ENCODE data around the gene IRF4.
A peak's percentile ranks its signal among the peaks of the same experiment; 100 is the strongest.

IRF4 gene

DNA sequence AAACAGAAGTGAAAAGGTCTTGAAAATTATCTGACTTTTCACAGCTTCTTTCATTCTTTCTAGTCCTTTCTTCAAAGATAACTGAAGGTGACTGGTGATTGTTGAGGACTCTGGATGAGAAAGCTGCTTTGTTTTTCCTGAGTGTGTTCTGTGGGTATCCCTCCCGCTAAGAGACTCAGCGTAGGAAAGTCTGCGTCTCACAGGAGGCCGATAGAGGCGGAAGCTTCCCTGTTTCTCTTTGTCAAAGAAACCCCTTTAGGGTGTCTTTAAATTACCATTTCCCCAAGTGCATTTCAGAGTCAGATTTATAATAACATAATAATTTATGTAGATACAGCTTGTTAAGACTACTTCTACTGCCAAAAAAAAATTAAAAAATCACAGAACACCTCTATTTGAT lies 31.2 kb upstream of the IRF4 start:
- Histone ChIP-seq H3K4me2 (ENCODE audit: low read length) (peak overlapping the region; percentile 42), H3K36me3 (replicated peaks; ENCODE audit: low read depth, low read length) (no peaks in the 10 kb centered on the region), H3K9ac (ENCODE audit: low read length) (peak overlapping the region; percentile 20; the same call in 1 of the 2 replicates), H2AFZ (ENCODE audit: low read depth, low read length) (no peak overlapping the region), H3K79me2 (ENCODE audit: low read length) (no peaks in the 10 kb centered on the region), H3K4me3 (ENCODE audit: low read length) (peak overlapping the region; percentile 34), H3K4me1 (ENCODE audit: low read length) (peaks cover 72% of the 10 kb centered on the region), H3K9me3 (ENCODE audit: insufficient read depth, low read length) (no peaks in the 10 kb centered on the region), H3K27ac (ENCODE audit: low read length) (peak overlapping the region; percentile 59), H4K20me1 (ENCODE audit: insufficient read depth, low read length) (no peaks in the 10 kb centered on the region), H3K27me3 (ENCODE audit: low read depth, low read length) (0 out of 2 replicates have a peak, but pooled peaks cover 3% of the 10 kb centered on the region)
- TF ChIP-seq, protein P1, sequence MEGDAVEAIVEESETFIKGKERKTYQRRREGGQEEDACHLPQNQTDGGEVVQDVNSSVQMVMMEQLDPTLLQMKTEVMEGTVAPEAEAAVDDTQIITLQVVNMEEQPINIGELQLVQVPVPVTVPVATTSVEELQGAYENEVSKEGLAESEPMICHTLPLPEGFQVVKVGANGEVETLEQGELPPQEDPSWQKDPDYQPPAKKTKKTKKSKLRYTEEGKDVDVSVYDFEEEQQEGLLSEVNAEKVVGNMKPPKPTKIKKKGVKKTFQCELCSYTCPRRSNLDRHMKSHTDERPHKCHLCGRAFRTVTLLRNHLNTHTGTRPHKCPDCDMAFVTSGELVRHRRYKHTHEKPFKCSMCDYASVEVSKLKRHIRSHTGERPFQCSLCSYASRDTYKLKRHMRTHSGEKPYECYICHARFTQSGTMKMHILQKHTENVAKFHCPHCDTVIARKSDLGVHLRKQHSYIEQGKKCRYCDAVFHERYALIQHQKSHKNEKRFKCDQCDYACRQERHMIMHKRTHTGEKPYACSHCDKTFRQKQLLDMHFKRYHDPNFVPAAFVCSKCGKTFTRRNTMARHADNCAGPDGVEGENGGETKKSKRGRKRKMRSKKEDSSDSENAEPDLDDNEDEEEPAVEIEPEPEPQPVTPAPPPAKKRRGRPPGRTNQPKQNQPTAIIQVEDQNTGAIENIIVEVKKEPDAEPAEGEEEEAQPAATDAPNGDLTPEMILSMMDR (IDR thresholded peaks at IDR 0.05; ENCODE audit: low read depth, low read length) = no peak
- no peak for TF ChIP-seq EZH2phosphoT487 (IDR thresholded peaks at IDR 0.05; ENCODE audit: low read depth)

DNA sequence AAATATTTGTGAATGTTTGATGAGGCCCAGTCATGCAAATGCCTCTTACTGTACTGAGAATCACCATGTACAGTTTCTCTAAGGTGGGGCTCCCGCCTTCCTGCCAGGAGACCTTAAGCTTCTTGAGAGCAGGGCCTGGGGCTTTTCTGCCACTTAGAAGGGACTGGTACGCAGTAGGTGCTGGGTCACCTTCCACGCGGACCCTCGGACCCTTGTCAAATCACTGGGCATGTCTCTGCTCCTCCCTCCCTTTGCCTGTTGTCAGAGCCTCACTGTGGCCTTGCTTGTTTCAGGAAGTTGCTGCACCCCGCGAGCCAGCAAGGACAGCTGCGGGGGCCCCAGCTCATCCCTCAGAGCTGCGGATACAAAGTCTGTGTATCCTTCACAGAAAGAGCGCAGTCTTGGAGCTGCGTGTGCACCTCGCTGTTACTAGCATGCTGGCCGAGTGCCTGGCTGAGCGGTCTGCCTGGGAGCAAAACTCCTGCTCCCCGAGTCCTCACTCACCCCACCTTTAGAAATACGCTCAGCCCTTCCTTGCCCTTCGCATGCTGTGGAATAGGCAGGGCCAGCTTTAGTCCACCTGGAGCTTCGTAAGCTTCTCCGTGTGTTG lies 30.7 kb upstream of the IRF4 start:
- H3K9me3 ChIP-seq (ENCODE audit: insufficient read depth, low read length) = no peaks in the 10 kb centered on the region
- H3K79me2 ChIP-seq (ENCODE audit: low read length) = no peaks in the 10 kb centered on the region
- H3K36me3 ChIP-seq (replicated peaks; ENCODE audit: low read depth, low read length) = no peaks in the 10 kb centered on the region
- peaks cover 8% of the 10 kb centered on the region for H3K27me3 ChIP-seq (ENCODE audit: low read depth, low read length)
- no peaks in the 10 kb centered on the region for H4K20me1 ChIP-seq (ENCODE audit: insufficient read depth, low read length)
- no peak overlapping the region for H2AFZ ChIP-seq (ENCODE audit: low read depth, low read length)
- peak overlapping the region; percentile 34; the same call in 1 of the 2 replicates for H3K4me3 ChIP-seq (ENCODE audit: low read length)
- peak overlapping the region; percentile 42 for H3K4me2 ChIP-seq (ENCODE audit: low read length)
- H3K27ac ChIP-seq (ENCODE audit: low read length) = peak overlapping the region; percentile 59
- TF ChIP-seq EZH2phosphoT487 (IDR thresholded peaks at IDR 0.05; ENCODE audit: low read depth) = no peak
- TF ChIP-seq, protein P1 (IDR thresholded peaks at IDR 0.05; ENCODE audit: low read depth, low read length) = no peak
- peak overlapping the region; percentile 20; the same call in 1 of the 2 replicates for H3K9ac ChIP-seq (ENCODE audit: low read length)
- H3K4me1 ChIP-seq (ENCODE audit: low read length) = peaks cover 67% of the 10 kb centered on the region

DNA sequence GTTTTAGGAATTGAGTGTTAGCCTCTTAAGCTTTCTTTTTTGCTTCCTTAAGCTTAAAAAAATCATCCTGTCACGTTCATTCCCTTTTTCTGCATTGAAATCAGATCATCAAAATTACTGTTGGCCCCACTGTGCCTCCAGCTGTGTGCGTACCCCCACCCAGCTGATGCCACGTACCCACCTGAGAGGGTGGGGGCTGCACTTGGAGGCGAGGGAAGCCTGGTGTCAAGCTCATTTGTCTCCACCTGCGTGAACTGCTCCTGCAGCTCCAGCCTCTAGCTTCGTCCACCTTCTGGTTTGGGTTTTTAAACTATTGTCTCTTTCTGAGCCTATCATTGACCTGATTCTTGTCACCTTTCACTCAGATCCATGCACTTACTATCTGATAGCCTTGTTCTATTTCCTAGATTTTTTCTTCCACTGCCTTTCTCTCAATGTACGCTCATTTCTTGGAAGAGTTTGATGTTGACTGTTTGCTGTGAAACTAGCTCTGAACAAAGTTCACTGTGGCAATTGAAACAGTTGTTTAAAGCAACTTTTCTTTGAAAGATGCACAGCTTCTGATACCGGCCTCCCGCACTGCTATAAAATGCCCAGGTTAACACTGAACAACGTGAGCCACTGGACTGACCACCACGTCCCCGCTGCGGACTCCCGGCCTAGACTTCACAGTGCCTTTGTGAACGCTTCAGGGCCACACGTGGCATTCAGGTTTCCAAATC lies 30.0 kb upstream of the IRF4 start:
- Histone ChIP-seq H3K4me1 (ENCODE audit: low read length) (peaks cover 60% of the 10 kb centered on the region), H2AFZ (ENCODE audit: low read depth, low read length) (no peak overlapping the region), H3K27ac (ENCODE audit: low read length) (no peak overlapping the region), H3K4me3 (ENCODE audit: low read length) (no peak overlapping the region), H3K27me3 (ENCODE audit: low read depth, low read length) (peaks cover 15% of the 10 kb centered on the region), H3K36me3 (replicated peaks; ENCODE audit: low read depth, low read length) (no peaks in the 10 kb centered on the region), H3K4me2 (ENCODE audit: low read length) (peak overlapping the region; percentile 42), H4K20me1 (ENCODE audit: insufficient read depth, low read length) (no peaks in the 10 kb centered on the region), H3K9ac (ENCODE audit: low read length) (no peak overlapping the region), H3K79me2 (ENCODE audit: low read length) (no peaks in the 10 kb centered on the region), H3K9me3 (ENCODE audit: insufficient read depth, low read length) (no peaks in the 10 kb centered on the region)
- TF ChIP-seq EZH2phosphoT487 (IDR thresholded peaks at IDR 0.05; ENCODE audit: low read depth) = no peak
- TF ChIP-seq, protein P1 (IDR thresholded peaks at IDR 0.05; ENCODE audit: low read depth, low read length) = no peak

DNA sequence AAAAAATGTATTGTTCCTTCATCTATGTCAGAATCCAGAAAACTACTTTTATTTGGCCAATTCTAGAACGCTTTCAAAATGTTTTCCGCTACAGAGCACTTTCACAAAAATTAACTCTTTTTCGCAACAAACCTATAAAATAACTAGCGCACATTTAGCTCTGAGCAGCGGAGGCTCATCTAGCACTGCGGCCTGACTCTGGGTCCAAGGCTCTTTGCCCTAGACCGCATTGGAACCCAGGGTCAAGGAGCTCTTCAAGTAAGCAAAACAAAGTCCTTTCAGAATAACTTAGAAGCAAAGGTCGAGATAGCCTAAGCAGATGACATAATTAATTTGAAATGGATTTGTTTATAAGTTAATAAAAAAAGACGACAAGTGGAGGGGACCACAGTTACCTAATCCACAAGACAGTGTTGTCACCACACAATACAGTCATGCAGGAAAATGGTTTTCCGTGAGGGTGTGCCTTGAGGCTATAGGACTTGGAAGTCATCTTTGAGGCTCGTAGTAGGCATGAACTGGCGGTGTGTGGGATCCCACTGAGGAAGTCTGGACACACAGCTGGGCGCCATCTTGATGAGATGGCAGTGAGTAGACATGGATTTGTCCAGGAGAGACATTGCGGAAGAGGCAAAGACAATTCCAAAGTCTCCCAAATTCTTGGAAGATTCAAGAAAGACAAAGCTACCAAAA lies 29.2 kb upstream of the IRF4 start:
- Histone ChIP-seq H3K9me3 (ENCODE audit: insufficient read depth, low read length) (no peaks in the 10 kb centered on the region), H3K79me2 (ENCODE audit: low read length) (no peaks in the 10 kb centered on the region), H4K20me1 (ENCODE audit: insufficient read depth, low read length) (no peaks in the 10 kb centered on the region), H3K4me2 (ENCODE audit: low read length) (no peak overlapping the region), H3K4me1 (ENCODE audit: low read length) (peaks cover 52% of the 10 kb centered on the region), H3K27ac (ENCODE audit: low read length) (no peak overlapping the region), H3K36me3 (replicated peaks; ENCODE audit: low read depth, low read length) (no peaks in the 10 kb centered on the region), H3K4me3 (ENCODE audit: low read length) (no peak overlapping the region), H2AFZ (ENCODE audit: low read depth, low read length) (no peak overlapping the region), H3K27me3 (ENCODE audit: low read depth, low read length) (peaks cover 23% of the 10 kb centered on the region), H3K9ac (ENCODE audit: low read length) (no peak overlapping the region)
- TF ChIP-seq, protein P1 (IDR thresholded peaks at IDR 0.05; ENCODE audit: low read depth, low read length) = no peak
- TF ChIP-seq EZH2phosphoT487 (IDR thresholded peaks at IDR 0.05; ENCODE audit: low read depth) = no peak

All from OCI-LY3 (cell line).